Hepatocyte (in vitro differentiated cells): Measurements from ENCODE around the gene ATP8B4. TPM values are rescaled to one million over a fixed set of nuclear protein-coding genes. Genes with fewer than 3 reads are reported as not detected.
A peak's percentile ranks its signal among the peaks of the same experiment; 100 is the strongest.

ENCODE experiments used
- DNase-seq: peaks from one replicate; pipeline ENCODE4 v3.0.0-alpha.2; 2016; ENCODE audit warnings: low spot score
- H2AFZ ChIP-seq: fragments of 200-600 bp; sonication (generic); 2 replicates; pipeline ENCODE4 v1.6.0; 2016; ENCODE audit warnings: antibody characterized with exemption, mild to moderate bottlenecking
- H3K27ac ChIP-seq: fragments of 200-600 bp; sonication (generic); 2 replicates; pipeline ENCODE4 v1.5.1; 2016; ENCODE audit warnings: mild to moderate bottlenecking
- H3K27me3 ChIP-seq: fragments of 200-600 bp; sonication (generic); 2 replicates; pipeline ENCODE4 v1.6.1; 2016
- H3K36me3 ChIP-seq: fragments of 200-600 bp; sonication (generic); replicated peaks from 2 replicates; pipeline ENCODE4 v1.5.1; 2016; ENCODE audit warnings: low read depth; ENCODE audit not compliant: insufficient read depth
- H3K4me1 ChIP-seq: fragments of 200-600 bp; sonication (generic); 2 replicates; pipeline ENCODE4 v1.5.1; 2016; ENCODE audit warnings: mild to moderate bottlenecking, moderate library complexity; ENCODE audit not compliant: insufficient read depth
- H3K4me2 ChIP-seq: fragments of 200-600 bp; sonication (generic); 2 replicates; pipeline ENCODE4 v1.6.0; 2016
- H3K4me3 ChIP-seq: fragments of 200-600 bp; sonication (generic); 2 replicates; pipeline ENCODE4 v1.5.1; 2016; ENCODE audit warnings: mild to moderate bottlenecking
- H3K79me2 ChIP-seq: fragments of 200-600 bp; sonication (generic); 2 replicates; pipeline ENCODE4 v1.6.0; 2017; ENCODE audit warnings: mild to moderate bottlenecking
- H3K9me2 ChIP-seq: fragments of 200-600 bp; sonication (generic); replicated peaks from 2 replicates; pipeline ENCODE4 v1.6.0; 2017; ENCODE audit warnings: mild to moderate bottlenecking; ENCODE audit not compliant: insufficient read depth
- H3K9me3 ChIP-seq: fragments of 200-600 bp; sonication (generic); 2 replicates; pipeline ENCODE4 v1.5.1; 2016; ENCODE audit warnings: low read depth, mild to moderate bottlenecking
- H4K20me1 ChIP-seq: fragments of 200-600 bp; sonication (generic); 2 replicates; pipeline ENCODE4 v1.6.0; 2016; ENCODE audit warnings: mild to moderate bottlenecking; ENCODE audit not compliant: insufficient read depth, poor library complexity, severe bottlenecking
- EZH2 ChIP-seq: fragments of 200-600 bp; sonication (generic); IDR thresholded peaks from 2 replicates; pipeline ENCODE4 v1.6.1; 2016; ENCODE audit warnings: antibody characterized with exemption, mild to moderate bottlenecking, borderline replicate concordance
- EZH2phosphoT487 ChIP-seq: fragments of 200-600 bp; sonication (generic); IDR thresholded peaks from one replicate; pipeline ENCODE4 v1.6.1; 2018; ENCODE audit warnings: antibody characterized with exemption, mild to moderate bottlenecking, low read depth, moderate library complexity; ENCODE audit not compliant: unreplicated experiment, severe bottlenecking
- WGBS: methylation state at CpG from one replicate; pipeline ENCODE4 v1.1.6; 2016; ENCODE audit warnings: low lambda C conversion rate; ENCODE audit errors: missing lambda C conversion rate; 5-methylcytosine and 5-hydroxymethylcytosine counted together
- polyA plus RNA-seq: library from polyadenylated mRNA; unstranded; fragments of >200 nt; fragmentation: Nextera tagmentation; extraction: Ambion mirVana; gene quantifications from 2 replicates; pipeline ENCODE4 v1.2.1, GENCODE V29; 2016
- total RNA-seq: library from RNA; depleted of rRNA; stranded (reverse); fragments of >200 nt; gene quantifications from 2 replicates; pipeline ENCODE4 v1.2.3, GENCODE V29; 2014
- TF ChIP-seq, protein P1 (sequence below): fragments of 200-600 bp; sonication (generic); IDR thresholded peaks from 2 replicates; pipeline ENCODE4 v1.5.1; 2016; ENCODE audit warnings: antibody characterized with exemption, mild to moderate bottlenecking; ENCODE audit not compliant: poor library complexity

ATP8B4 gene
- total and polyA plus RNA-seq, 2 experiments from 2014 or later = 1.3 to 9.5 TPM

DNA sequence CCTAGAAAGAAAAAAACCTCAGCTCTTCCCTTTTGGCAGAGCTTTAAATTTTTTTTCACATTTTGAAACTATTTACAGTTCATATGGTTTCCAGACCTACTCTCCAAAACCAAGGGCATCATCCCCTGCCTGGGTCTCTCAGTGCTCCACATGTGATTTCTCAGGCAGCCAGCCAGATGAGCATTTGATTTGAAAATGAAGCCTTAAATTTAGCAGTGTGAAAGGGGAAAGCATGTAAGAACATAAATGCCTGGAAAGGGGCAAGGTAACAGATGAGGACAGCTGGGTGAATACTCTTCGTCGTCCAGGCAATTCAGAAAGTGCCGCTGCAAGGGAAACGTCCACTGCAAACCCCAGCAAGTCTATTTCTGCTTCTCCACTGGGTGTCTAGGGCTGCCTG is 94.8 kb downstream of the ATP8B4 start:
- Histone ChIP-seq H3K27me3 (no peaks in the 10 kb centered on the region), H3K4me3 (no peak overlapping the region), H3K9me3 (no peaks in the 10 kb centered on the region), H4K20me1 (no peaks in the 10 kb centered on the region), H3K4me2 (peak overlapping the region; percentile 6), H2AFZ (no peak overlapping the region), H3K36me3 (no peaks in the 10 kb centered on the region), H3K4me1 (peaks cover 4% of the 10 kb centered on the region), H3K9me2 (no peaks in the 10 kb centered on the region), H3K27ac (no peak overlapping the region), H3K79me2 (no peaks in the 10 kb centered on the region)
- TF ChIP-seq EZH2phosphoT487 (no peak), EZH2 (no peak)
- TF ChIP-seq, protein P1, sequence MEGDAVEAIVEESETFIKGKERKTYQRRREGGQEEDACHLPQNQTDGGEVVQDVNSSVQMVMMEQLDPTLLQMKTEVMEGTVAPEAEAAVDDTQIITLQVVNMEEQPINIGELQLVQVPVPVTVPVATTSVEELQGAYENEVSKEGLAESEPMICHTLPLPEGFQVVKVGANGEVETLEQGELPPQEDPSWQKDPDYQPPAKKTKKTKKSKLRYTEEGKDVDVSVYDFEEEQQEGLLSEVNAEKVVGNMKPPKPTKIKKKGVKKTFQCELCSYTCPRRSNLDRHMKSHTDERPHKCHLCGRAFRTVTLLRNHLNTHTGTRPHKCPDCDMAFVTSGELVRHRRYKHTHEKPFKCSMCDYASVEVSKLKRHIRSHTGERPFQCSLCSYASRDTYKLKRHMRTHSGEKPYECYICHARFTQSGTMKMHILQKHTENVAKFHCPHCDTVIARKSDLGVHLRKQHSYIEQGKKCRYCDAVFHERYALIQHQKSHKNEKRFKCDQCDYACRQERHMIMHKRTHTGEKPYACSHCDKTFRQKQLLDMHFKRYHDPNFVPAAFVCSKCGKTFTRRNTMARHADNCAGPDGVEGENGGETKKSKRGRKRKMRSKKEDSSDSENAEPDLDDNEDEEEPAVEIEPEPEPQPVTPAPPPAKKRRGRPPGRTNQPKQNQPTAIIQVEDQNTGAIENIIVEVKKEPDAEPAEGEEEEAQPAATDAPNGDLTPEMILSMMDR = no peak
- WGBS = 48% methylated on average over 4 of the region's 4 CpGs
- peak; percentile 7 for DNase-seq

GRCh38 chr15:50018491-50018890 is 100.5 kb downstream of the ATP8B4 start:
- Histone ChIP-seq H3K4me1 (no peaks in the 10 kb centered on the region), H3K4me3 (no peak overlapping the region), H2AFZ (no peak overlapping the region), H3K27ac (no peak overlapping the region), H3K9me3 (no peaks in the 10 kb centered on the region), H4K20me1 (no peaks in the 10 kb centered on the region), H3K36me3 (no peaks in the 10 kb centered on the region), H3K79me2 (no peaks in the 10 kb centered on the region), H3K4me2 (no peak overlapping the region), H3K9me2 (no peaks in the 10 kb centered on the region), H3K27me3 (no peaks in the 10 kb centered on the region)
- WGBS = 87% methylated on average over 5 of the region's 5 CpGs
- no peak for DNase-seq
- TF ChIP-seq EZH2phosphoT487 (no peak), EZH2 (no peak)
- TF ChIP-seq, protein P1 = no peak

DNA sequence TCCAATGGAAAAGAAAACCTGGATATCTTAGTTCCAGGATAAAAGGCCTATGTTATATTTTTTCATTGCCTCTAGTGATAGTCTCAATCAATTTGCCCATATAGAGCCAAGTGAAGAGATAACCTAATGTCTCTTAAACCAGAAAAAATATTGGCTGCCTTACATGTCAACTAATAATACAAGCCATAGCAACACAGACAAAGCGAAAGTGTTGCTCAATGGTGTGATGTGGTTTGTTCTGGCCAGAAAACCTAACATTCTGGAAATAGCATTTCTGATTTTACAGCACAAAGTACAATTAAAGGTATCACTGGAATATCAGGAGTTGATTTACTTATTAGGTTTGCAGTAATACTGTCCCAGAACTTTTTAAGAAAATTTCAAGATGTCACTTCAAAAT is 101.5 kb downstream of the ATP8B4 start:
- H3K4me3 ChIP-seq = no peak overlapping the region
- no peaks in the 10 kb centered on the region for H4K20me1 ChIP-seq
- no peaks in the 10 kb centered on the region for H3K27me3 ChIP-seq
- WGBS = 91% methylated on average over 1 of the region's 1 CpG
- H3K36me3 ChIP-seq = no peaks in the 10 kb centered on the region
- no peak overlapping the region for H2AFZ ChIP-seq
- H3K9me2 ChIP-seq = no peaks in the 10 kb centered on the region
- H3K79me2 ChIP-seq = no peaks in the 10 kb centered on the region
- no peaks in the 10 kb centered on the region for H3K9me3 ChIP-seq
- no peak for DNase-seq
- H3K27ac ChIP-seq = no peak overlapping the region
- H3K4me2 ChIP-seq = no peak overlapping the region
- H3K4me1 ChIP-seq = no peaks in the 10 kb centered on the region
- no peak for TF ChIP-seq EZH2phosphoT487

- no peaks in the 10 kb centered on the region for H3K4me1 ChIP-seq
- no peaks in the 10 kb centered on the region for H3K9me2 ChIP-seq
- no peak overlapping the region for H2AFZ ChIP-seq
- no peaks in the 10 kb centered on the region for H4K20me1 ChIP-seq
- H3K79me2 ChIP-seq = no peaks in the 10 kb centered on the region
- TF ChIP-seq EZH2 (no peak), EZH2phosphoT487 (no peak)
- TF ChIP-seq, protein P1 = no peak
- no peaks in the 10 kb centered on the region for H3K36me3 ChIP-seq
- no peaks in the 10 kb centered on the region for H3K9me3 ChIP-seq
- no peak overlapping the region for H3K4me2 ChIP-seq
- H3K27me3 ChIP-seq = no peaks in the 10 kb centered on the region
- no peak overlapping the region for H3K27ac ChIP-seq
- DNase-seq = no peak
- no peak overlapping the region for H3K4me3 ChIP-seq
- WGBS = 45% methylated on average over 2 of the region's 2 CpGs
Measured at GRCh38 chr15:50016951-50017350, 102.1 kb downstream of the ATP8B4 start.
